Activated naive CD4-positive, alpha-beta T cell treated with anti-CD3 and anti-CD28 coated beads, Interleukin-2, amount 10 ng/mL, durations not matched to agents 7 days and 5 days (primary cell): Measurements from ENCODE around the gene CCDC97.

Source experiments
- CTCF ChIA-PET: fragments of 350-600 bp; sonication (Branson Sonifier 250); formaldehyde crosslinking; loops from one replicate; lab custom pipeline; 2021; ENCODE audit warnings: antibody characterized with exemption; lab: Charles Lee
- DNase-seq: peaks from one replicate; pipeline ENCODE4 v3.0.0-alpha.2; 2020
- H3K27ac Mint-ChIP-seq: one replicate; pipeline ENCODE4 v1.8.0; 2021; ENCODE audit warnings: mild to moderate bottlenecking, moderate library complexity, mixed read lengths
- H3K27me3 Mint-ChIP-seq: one replicate; pipeline ENCODE4 v1.8.0; 2021; ENCODE audit warnings: mild to moderate bottlenecking, mixed read lengths
- H3K36me3 Mint-ChIP-seq: one replicate; pipeline ENCODE4 v1.8.0; 2021; ENCODE audit warnings: mixed read lengths
- H3K4me1 Mint-ChIP-seq: one replicate; pipeline ENCODE4 v1.8.0; 2021; ENCODE audit warnings: mixed read lengths
- H3K4me3 Mint-ChIP-seq: one replicate; pipeline ENCODE4 v1.8.0; 2021; ENCODE audit warnings: mild to moderate bottlenecking, moderate library complexity, mixed read lengths
- H3K9me3 Mint-ChIP-seq: one replicate; pipeline ENCODE4 v1.8.0; 2021; ENCODE audit warnings: mixed read lengths

CCDC97 gene

GRCh38 chr19:41319500-41320184 lies 9.7 kb downstream of the CCDC97 start:
- Mint-ChIP-seq H3K27me3 (no peaks in the 10 kb centered on the region), H3K36me3 (peaks cover 62% of the 10 kb centered on the region), H3K4me3 (no peak overlapping the region), H3K4me1 (peaks cover 28% of the 10 kb centered on the region), H3K27ac (peak overlapping the region; percentile 14), H3K9me3 (no peaks in the 10 kb centered on the region)
- no peak for DNase-seq
- CTCF ChIA-PET: interaction anchor here (1.2 to 2.8 kb wide), 2 partner anchors 12 to 32 kb away, joined by 3 to 10 read pairs; no protein-coding TSS in a partner anchor

DNA sequence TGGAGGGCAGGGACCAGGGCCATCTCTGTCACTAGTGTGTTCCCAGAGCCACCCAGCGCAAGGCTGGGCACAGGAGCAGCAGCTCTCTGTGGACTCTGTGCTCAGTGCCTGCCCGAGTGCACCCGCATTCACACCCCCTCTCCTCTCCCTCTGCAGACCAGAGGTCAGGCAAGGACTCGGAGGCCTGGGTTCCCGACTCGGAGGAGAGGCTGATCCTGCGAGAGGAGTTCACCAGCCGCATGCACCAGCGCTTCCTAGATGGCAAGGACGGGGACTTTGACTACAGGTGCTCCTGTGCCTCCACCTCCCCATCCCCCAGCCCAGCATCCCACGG lies 10.2 kb downstream of the CCDC97 start:
- peak overlapping the region; percentile 14 for H3K27ac Mint-ChIP-seq
- peaks cover 65% of the 10 kb centered on the region for H3K36me3 Mint-ChIP-seq
- peaks cover 31% of the 10 kb centered on the region for H3K4me1 Mint-ChIP-seq
- CTCF ChIA-PET: interaction anchor here (1.2 to 2.8 kb wide), 2 partner anchors 12 to 31 kb away, joined by 3 to 10 read pairs; no protein-coding TSS in a partner anchor
- DNase-seq: no peak
- no peaks in the 10 kb centered on the region for H3K27me3 Mint-ChIP-seq
- no peak overlapping the region for H3K4me3 Mint-ChIP-seq
- no peaks in the 10 kb centered on the region for H3K9me3 Mint-ChIP-seq

GRCh38 chr19:41320568-41320967 lies 10.6 kb downstream of the CCDC97 start:
- peaks cover 65% of the 10 kb centered on the region for H3K36me3 Mint-ChIP-seq
- DNase-seq: no peak
- peak overlapping the region; percentile 21 for H3K27ac Mint-ChIP-seq
- H3K27me3 Mint-ChIP-seq: no peaks in the 10 kb centered on the region
- H3K9me3 Mint-ChIP-seq: no peaks in the 10 kb centered on the region
- peaks cover 35% of the 10 kb centered on the region for H3K4me1 Mint-ChIP-seq
- CTCF ChIA-PET: interaction anchor here (1.2 to 2.8 kb wide), 2 partner anchors 12 to 31 kb away, joined by 3 to 10 read pairs; no protein-coding TSS in a partner anchor
- no peak overlapping the region for H3K4me3 Mint-ChIP-seq

GRCh38 chr19:41321204-41321599 lies 11.2 kb downstream of the CCDC97 start:
- Mint-ChIP-seq H3K36me3 (peaks cover 64% of the 10 kb centered on the region), H3K27ac (peak overlapping the region; percentile 21), H3K4me3 (no peak overlapping the region), H3K4me1 (peaks cover 35% of the 10 kb centered on the region), H3K9me3 (no peaks in the 10 kb centered on the region), H3K27me3 (no peaks in the 10 kb centered on the region)
- no peak for DNase-seq
- CTCF ChIA-PET: interaction anchor here (2.8 kb wide), 1 partner anchor 13 kb away, joined by 10 read pairs; no protein-coding TSS in a partner anchor

- no peak for DNase-seq
- CTCF ChIA-PET: interaction anchor here (0.6 to 2.8 kb wide), 2 partner anchors 14 to 24 kb away, joined by 3 to 10 read pairs; no protein-coding TSS in a partner anchor
- Mint-ChIP-seq H3K27me3 (no peaks in the 10 kb centered on the region), H3K27ac (no peak overlapping the region), H3K9me3 (no peaks in the 10 kb centered on the region), H3K4me1 (peaks cover 38% of the 10 kb centered on the region), H3K4me3 (no peak overlapping the region), H3K36me3 (peaks cover 61% of the 10 kb centered on the region)
Observed at GRCh38 chr19:41321600-41322270, 11.8 kb downstream of the CCDC97 start.

DNA sequence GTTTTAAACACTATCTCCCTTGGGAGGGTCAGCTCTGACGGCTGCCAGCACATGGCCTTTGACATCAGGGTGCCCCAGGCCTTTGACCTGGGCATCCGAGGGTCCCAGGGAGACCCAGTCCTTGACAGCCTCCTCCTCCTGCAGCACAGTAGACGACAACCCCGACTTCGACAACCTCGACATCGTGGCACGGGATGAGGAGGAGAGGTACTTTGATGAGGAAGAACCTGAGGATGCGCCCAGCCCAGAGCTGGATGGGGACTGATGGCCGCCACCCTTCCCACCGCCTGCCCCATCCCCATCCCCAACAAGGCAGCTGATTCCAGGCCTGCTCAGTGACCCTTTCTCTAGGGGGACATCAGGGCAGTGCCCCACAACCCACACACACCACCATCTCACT lies 12.5 kb downstream of the CCDC97 start:
- H3K27ac Mint-ChIP-seq: peak overlapping the region; percentile 47
- no peaks in the 10 kb centered on the region for H3K9me3 Mint-ChIP-seq
- CTCF ChIA-PET: interaction anchor here (0.6 to 2.8 kb wide), 2 partner anchors 14 to 24 kb away, joined by 3 to 10 read pairs; no protein-coding TSS in a partner anchor
- no peaks in the 10 kb centered on the region for H3K27me3 Mint-ChIP-seq
- DNase-seq: no peak
- H3K36me3 Mint-ChIP-seq: peaks cover 58% of the 10 kb centered on the region
- H3K4me1 Mint-ChIP-seq: peaks cover 38% of the 10 kb centered on the region
- no peak overlapping the region for H3K4me3 Mint-ChIP-seq

GRCh38 chr19:41323023-41323422 lies 13.1 kb downstream of the CCDC97 start:
- no peak for DNase-seq
- Mint-ChIP-seq H3K36me3 (peaks cover 57% of the 10 kb centered on the region), H3K9me3 (no peaks in the 10 kb centered on the region), H3K4me3 (no peak overlapping the region), H3K27me3 (no peaks in the 10 kb centered on the region), H3K4me1 (peaks cover 41% of the 10 kb centered on the region), H3K27ac (peak overlapping the region; percentile 47)
- CTCF ChIA-PET: interaction anchor here (1.2 kb wide), 1 partner anchor 29 kb away, joined by 4 read pairs; no protein-coding TSS in a partner anchor

GRCh38 chr19:41323430-41324125 lies 13.6 kb downstream of the CCDC97 start:
- Mint-ChIP-seq H3K27me3 (no peaks in the 10 kb centered on the region), H3K4me3 (no peak overlapping the region), H3K4me1 (peaks cover 46% of the 10 kb centered on the region), H3K36me3 (peaks cover 57% of the 10 kb centered on the region), H3K27ac (peak overlapping the region; percentile 2), H3K9me3 (no peaks in the 10 kb centered on the region)
- CTCF ChIA-PET: interaction anchor here (1.2 kb wide), 1 partner anchor 28 kb away, joined by 4 read pairs; no protein-coding TSS in a partner anchor
- DNase-seq: no peak

DNA sequence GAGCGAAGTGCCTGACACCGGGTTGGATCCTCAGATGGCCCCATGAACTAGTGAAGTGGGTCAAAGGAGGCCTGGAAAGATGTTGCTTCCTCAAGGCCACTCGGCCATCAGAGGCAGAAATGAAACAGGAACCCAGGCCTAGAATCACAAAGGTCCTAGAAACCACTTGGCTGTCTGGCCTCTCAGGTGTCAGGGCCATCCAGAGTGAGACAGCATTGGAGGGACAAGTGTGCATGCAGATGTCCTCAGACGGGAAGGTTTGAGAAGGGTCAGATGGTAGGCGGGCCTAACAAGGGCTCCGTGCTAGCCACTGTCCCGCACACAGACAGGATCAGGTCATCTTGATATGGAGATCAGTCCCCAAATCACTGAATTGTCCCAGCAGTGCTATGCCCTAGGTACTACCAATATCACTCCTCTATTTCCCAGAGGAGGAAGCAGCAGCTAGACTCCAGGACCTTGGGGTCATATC lies 14.3 kb downstream of the CCDC97 start:
- H3K4me3 Mint-ChIP-seq: no peak overlapping the region
- no peaks in the 10 kb centered on the region for H3K27me3 Mint-ChIP-seq
- CTCF ChIA-PET: interaction anchor here (1.2 kb wide), 1 partner anchor 27 kb away, joined by 4 read pairs; no protein-coding TSS in a partner anchor
- H3K27ac Mint-ChIP-seq: peak overlapping the region; percentile 73
- H3K9me3 Mint-ChIP-seq: no peaks in the 10 kb centered on the region
- peaks cover 59% of the 10 kb centered on the region for H3K36me3 Mint-ChIP-seq
- peaks cover 53% of the 10 kb centered on the region for H3K4me1 Mint-ChIP-seq
- DNase-seq: no peak

GRCh38 chr19:41324921-41325639 lies 15.1 kb downstream of the CCDC97 start:
- Mint-ChIP-seq H3K4me1 (peaks cover 51% of the 10 kb centered on the region), H3K27me3 (no peaks in the 10 kb centered on the region), H3K27ac (peak overlapping the region; percentile 73), H3K36me3 (peaks cover 52% of the 10 kb centered on the region), H3K9me3 (no peaks in the 10 kb centered on the region), H3K4me3 (no peak overlapping the region)
- no peak for DNase-seq
- CTCF ChIA-PET: no interaction called here

GRCh38 chr19:41325640-41325946 lies 15.6 kb downstream of the CCDC97 start:
- Mint-ChIP-seq H3K9me3 (no peaks in the 10 kb centered on the region), H3K4me3 (no peak overlapping the region), H3K27me3 (no peaks in the 10 kb centered on the region), H3K27ac (no peak overlapping the region), H3K36me3 (peaks cover 52% of the 10 kb centered on the region), H3K4me1 (peaks cover 56% of the 10 kb centered on the region)
- CTCF ChIA-PET: no interaction called here
- DNase-seq: no peak

DNA sequence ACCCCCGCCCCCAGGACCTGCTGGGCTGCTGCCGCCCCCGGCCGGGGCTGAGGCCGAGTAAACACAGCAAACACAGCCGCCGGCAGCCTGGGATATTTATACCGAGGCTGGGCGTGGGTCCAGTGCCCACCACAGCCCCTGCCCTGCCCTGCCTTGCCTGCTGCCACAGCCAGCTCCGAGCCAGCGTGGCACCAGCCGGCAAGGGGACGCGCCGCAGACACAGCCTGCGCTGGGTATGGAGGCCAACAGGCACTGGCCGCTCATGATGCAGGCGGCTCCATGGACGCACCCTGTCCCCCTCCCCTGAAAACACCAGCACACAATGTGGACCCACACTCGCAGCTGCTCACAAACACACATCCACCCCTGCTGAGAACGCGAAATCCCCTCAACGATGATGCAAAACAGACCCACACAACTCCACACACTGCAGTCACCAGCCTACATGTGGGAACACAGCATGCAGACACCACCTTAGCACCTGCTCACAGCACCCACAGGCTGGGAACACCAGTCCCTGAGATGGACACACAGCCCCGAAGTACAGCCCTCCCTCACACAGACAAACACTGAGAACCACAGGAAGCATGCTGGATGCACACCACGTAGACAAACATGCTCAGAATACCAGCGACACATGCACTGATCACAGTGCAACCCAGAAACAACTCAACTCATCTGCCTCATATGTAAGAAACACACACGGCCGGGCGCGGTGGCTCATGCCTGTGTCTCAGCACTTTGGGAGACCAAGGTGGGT lies 16.2 kb downstream of the CCDC97 start:
- DNase-seq: peak; percentile 38
- Mint-ChIP-seq H3K4me3 (peak overlapping the region; percentile 33), H3K9me3 (no peaks in the 10 kb centered on the region), H3K27ac (peak overlapping the region; percentile 81), H3K27me3 (no peaks in the 10 kb centered on the region), H3K36me3 (peaks cover 49% of the 10 kb centered on the region), H3K4me1 (peaks cover 58% of the 10 kb centered on the region)
- CTCF ChIA-PET: interaction anchor here (0.5 kb wide), 1 partner anchor 111 kb away, joined by 3 read pairs; no protein-coding TSS in a partner anchor

DNA sequence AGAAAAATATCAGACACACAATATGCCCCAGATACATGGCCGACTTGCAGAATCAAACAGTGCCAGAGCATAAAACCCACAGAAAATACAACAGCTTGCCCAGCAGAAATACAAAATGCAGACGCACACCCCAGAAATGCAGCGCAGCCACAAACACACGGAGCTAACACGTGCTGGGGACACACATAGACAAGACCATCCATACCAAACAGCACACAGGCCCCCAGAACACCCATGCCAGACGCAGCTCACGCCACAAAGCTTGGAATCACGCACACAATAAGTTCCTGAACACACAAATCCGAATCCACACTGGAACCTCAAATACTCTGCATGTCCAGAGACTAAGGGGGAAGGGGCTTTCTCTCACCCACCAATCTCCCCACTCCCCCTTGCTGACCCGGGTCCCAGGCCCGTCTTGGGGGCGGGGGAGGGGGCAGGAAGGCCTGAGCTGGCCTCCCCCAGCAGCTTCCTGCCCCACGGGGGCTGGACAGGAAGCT lies 17.2 kb downstream of the CCDC97 start:
- H3K27me3 Mint-ChIP-seq: no peaks in the 10 kb centered on the region
- H3K9me3 Mint-ChIP-seq: no peaks in the 10 kb centered on the region
- H3K4me3 Mint-ChIP-seq: peak overlapping the region; percentile 33
- H3K27ac Mint-ChIP-seq: peak overlapping the region; percentile 81
- H3K4me1 Mint-ChIP-seq: peaks cover 68% of the 10 kb centered on the region
- peaks cover 53% of the 10 kb centered on the region for H3K36me3 Mint-ChIP-seq
- CTCF ChIA-PET: interaction anchor here (0.5 to 1.0 kb wide), 5 partner anchors 24 to 426 kb away, joined by 3 to 4 read pairs (median 3); no protein-coding TSS in a partner anchor
- peak; percentile 33 for DNase-seq
